ENCODE measurements around the gene PDZD7. TPM values are rescaled to one million over a fixed set of nuclear protein-coding genes. Genes with fewer than 3 reads are reported as not detected.
A peak's percentile ranks its signal among the peaks of the same experiment; 100 is the strongest.

PDZD7 gene
- total and polyA plus RNA-seq, 9 of the 15 experiments (the other 6 are each of a cell fraction or from before 2014, with no cell fraction given), result 0.04 to 0.24 (median 0.08) TPM; not detected in 3

GRCh38 chr10:101031128-101031795 is at the start of gene PDZD7, which contains the start of gene SFXN3 (continued):
- TF ChIP-seq SP2 (IDR thresholded peaks at IDR 0.05; ENCODE audit: extremely low read depth, low read depth, low read length, poor library complexity, severe bottlenecking) (peak; percentile 73), THRAP3 (IDR thresholded peaks at IDR 0.05; ENCODE audit: borderline replicate concordance) (no peak), ATF7 (IDR thresholded peaks at IDR 0.05) (peak; percentile 19; the same call in 1 of the 2 replicates), SRSF9 (IDR thresholded peaks at IDR 0.05; ENCODE audit: borderline replicate concordance, low read depth, low read length) (no peak), ZBTB1 (CRISPR knock-in tag; IDR thresholded peaks at IDR 0.05; ENCODE audit: borderline replicate concordance, low read depth) (no peak), HNRNPK (IDR thresholded peaks at IDR 0.05; ENCODE audit: low read depth, low read length, poor library complexity, severe bottlenecking) (no peak), ASH1L (IDR thresholded peaks at IDR 0.05; ENCODE audit: borderline replicate concordance, low read depth, partially characterized antibody) (peak; percentile 50), NFYB (IDR thresholded peaks at IDR 0.05; ENCODE audit: extremely low read depth, insufficient read length) (peak; percentile 98), CXXC5 (CRISPR knock-in tag; IDR thresholded peaks at IDR 0.05) (peak; percentile 56)
- TF ChIP-seq, protein P1, sequence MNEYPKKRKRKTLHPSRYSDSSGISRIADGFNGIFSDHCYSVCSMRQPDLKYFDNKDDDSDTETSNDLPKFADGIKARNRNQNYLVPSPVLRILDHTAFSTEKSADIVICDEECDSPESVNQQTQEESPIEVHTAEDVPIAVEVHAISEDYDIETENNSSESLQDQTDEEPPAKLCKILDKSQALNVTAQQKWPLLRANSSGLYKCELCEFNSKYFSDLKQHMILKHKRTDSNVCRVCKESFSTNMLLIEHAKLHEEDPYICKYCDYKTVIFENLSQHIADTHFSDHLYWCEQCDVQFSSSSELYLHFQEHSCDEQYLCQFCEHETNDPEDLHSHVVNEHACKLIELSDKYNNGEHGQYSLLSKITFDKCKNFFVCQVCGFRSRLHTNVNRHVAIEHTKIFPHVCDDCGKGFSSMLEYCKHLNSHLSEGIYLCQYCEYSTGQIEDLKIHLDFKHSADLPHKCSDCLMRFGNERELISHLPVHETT (CRISPR knock-in tag; conservative IDR thresholded peaks at IDR 0.05 in 1 of 2, IDR thresholded peaks at IDR 0.05 in 1 of 2), result no peak
- TF ChIP-seq, protein P2, sequence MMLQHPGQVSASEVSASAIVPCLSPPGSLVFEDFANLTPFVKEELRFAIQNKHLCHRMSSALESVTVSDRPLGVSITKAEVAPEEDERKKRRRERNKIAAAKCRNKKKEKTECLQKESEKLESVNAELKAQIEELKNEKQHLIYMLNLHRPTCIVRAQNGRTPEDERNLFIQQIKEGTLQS (IDR thresholded peaks at IDR 0.05), result no peak
- TF ChIP-seq, protein P2 (CRISPR knock-in tag; conservative IDR thresholded peaks at IDR 0.05), result no peak
- TF ChIP-seq, protein P3, sequence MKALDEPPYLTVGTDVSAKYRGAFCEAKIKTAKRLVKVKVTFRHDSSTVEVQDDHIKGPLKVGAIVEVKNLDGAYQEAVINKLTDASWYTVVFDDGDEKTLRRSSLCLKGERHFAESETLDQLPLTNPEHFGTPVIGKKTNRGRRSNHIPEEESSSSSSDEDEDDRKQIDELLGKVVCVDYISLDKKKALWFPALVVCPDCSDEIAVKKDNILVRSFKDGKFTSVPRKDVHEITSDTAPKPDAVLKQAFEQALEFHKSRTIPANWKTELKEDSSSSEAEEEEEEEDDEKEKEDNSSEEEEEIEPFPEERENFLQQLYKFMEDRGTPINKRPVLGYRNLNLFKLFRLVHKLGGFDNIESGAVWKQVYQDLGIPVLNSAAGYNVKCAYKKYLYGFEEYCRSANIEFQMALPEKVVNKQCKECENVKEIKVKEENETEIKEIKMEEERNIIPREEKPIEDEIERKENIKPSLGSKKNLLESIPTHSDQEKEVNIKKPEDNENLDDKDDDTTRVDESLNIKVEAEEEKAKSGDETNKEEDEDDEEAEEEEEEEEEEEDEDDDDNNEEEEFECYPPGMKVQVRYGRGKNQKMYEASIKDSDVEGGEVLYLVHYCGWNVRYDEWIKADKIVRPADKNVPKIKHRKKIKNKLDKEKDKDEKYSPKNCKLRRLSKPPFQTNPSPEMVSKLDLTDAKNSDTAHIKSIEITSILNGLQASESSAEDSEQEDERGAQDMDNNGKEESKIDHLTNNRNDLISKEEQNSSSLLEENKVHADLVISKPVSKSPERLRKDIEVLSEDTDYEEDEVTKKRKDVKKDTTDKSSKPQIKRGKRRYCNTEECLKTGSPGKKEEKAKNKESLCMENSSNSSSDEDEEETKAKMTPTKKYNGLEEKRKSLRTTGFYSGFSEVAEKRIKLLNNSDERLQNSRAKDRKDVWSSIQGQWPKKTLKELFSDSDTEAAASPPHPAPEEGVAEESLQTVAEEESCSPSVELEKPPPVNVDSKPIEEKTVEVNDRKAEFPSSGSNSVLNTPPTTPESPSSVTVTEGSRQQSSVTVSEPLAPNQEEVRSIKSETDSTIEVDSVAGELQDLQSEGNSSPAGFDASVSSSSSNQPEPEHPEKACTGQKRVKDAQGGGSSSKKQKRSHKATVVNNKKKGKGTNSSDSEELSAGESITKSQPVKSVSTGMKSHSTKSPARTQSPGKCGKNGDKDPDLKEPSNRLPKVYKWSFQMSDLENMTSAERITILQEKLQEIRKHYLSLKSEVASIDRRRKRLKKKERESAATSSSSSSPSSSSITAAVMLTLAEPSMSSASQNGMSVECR (CRISPR knock-in tag; IDR thresholded peaks at IDR 0.05), result no peak
- TF ChIP-seq, protein P4, sequence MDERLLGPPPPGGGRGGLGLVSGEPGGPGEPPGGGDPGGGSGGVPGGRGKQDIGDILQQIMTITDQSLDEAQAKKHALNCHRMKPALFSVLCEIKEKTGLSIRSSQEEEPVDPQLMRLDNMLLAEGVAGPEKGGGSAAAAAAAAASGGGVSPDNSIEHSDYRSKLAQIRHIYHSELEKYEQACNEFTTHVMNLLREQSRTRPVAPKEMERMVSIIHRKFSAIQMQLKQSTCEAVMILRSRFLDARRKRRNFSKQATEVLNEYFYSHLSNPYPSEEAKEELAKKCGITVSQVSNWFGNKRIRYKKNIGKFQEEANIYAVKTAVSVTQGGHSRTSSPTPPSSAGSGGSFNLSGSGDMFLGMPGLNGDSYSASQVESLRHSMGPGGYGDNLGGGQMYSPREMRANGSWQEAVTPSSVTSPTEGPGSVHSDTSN (CRISPR knock-in tag; IDR thresholded peaks at IDR 0.05; ENCODE audit: low read depth), result peak; percentile 92
- TF ChIP-seq, protein P4 (tag; conservative IDR thresholded peaks at IDR 0.05; ENCODE audit: low read depth), result peak; percentile 96
